ENCODE results near the gene NOXO1. TPM values are rescaled to one million over a fixed set of nuclear protein-coding genes. Genes with fewer than 3 reads are reported as not detected.

Gene NOXO1
- total and polyA plus RNA-seq, 9 of the 15 experiments (the other 6 are each of a cell fraction or from before 2014, with no cell fraction given), result not detected

DNA sequence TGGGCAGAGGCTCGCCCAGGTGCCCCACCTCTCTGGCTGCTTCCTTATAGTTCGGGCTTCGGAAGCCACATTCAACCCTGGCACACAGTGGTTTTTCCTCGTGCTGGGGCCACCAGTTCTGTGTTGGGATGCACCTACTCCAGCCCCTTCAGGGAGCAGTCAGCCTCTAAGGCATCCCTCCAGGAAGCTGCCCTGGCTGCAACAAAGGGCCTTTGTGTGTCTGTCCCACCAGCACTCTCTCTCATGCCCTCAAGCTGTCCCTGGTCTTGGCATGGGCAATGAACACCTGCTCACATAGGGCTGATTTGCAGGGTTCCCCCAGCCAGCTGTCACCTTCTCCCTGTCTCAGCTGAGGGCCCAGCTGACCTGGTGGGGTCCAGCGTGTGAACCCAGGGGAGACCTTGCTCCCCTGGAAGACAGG lies 754 bp upstream of the NOXO1 start:
- ATAC-seq (no peak), DNase-seq (ENCODE audit: extremely low read depth in 1 of 4, low spot score in 3 of 4) (no peak), FAIRE-seq (no peak)
- ChIA-PET CTCF (ENCODE audit: low intra/inter-chr PET ratio) (interaction anchor here (0.6 kb wide), 1 partner anchor 127 kb away, joined by 3 read pairs; no protein-coding TSS in a partner anchor), POLR2A (interaction anchor here (1.2 to 10.2 kb wide), 4 partner anchors 8 to 173 kb away, joined by 3 to 103 read pairs (median 10); partner anchors contain the start of genes RNF151, RPS2, TBL3 and TRAF7)
- Histone ChIP-seq H4K20me1 (replicated peaks; ENCODE audit: control insufficient read depth, insufficient read depth, low read length) (no peaks in the 10 kb centered on the region), H3K4me1 (replicated peaks in 1 of 2; ENCODE audit: control insufficient read depth in 2 of 2, insufficient read depth in 2 of 2, low read length in 2 of 2) (peaks cover 6 to 83% of the 10 kb centered on the region in 2 experiments; a peak in 4 of 5 replicates), H3K9me1 (ENCODE audit: control insufficient read depth, insufficient read depth, low read length) (no peaks in the 10 kb centered on the region), H3K27ac (ENCODE audit: extremely low read depth, low read depth, low read length) (no peak overlapping the region), H3K9ac (ENCODE audit: insufficient read depth in 1 of 2, low read depth in 2 of 2, low read length in 2 of 2) (0 out of 4 replicates have a peak overlapping the region, but pooled peaks of 1 of the 2 experiments have one; percentile 20), H3K9me3 (replicated peaks; ENCODE audit: control insufficient read depth, insufficient read depth, low read depth, low read length) (no peaks in the 10 kb centered on the region), H2AFZ (ENCODE audit: low read depth, low read length) (no peak overlapping the region), H3K4me2 (ENCODE audit: insufficient read depth, low read length) (no peak overlapping the region), H3K79me2 (ENCODE audit: control insufficient read depth, insufficient read depth, low read length) (peaks cover 16% of the 10 kb centered on the region), H3K4me3 (no peak overlapping the region), H3K27me3 (ENCODE audit: control insufficient read depth in 2 of 2, insufficient read depth in 2 of 2, low read length in 2 of 2) (no peaks in the 10 kb centered on the region), H3K36me3 (ENCODE audit: control insufficient read depth, insufficient read depth, low read length) (peaks cover 44% of the 10 kb centered on the region; the same call in 2 of the 3 replicates)
- 23% methylated on average over 5 of the region's 5 CpGs for WGBS (ENCODE audit: insufficient coverage, low coverage, missing lambda C conversion rate)
- intact Hi-C loops (cut with micrococcal nuclease), result no loop called here
- TF ChIP-seq FOXK1 (CRISPR knock-in tag; IDR thresholded peaks at IDR 0.05; ENCODE audit: borderline replicate concordance) (no peak), PKNOX1 (IDR thresholded peaks at IDR 0.05) (no peak), KDM4B (IDR thresholded peaks at IDR 0.05; ENCODE audit: borderline replicate concordance in 2 of 2, low read depth in 1 of 2) (no peak), RBM17 (IDR thresholded peaks at IDR 0.05; ENCODE audit: borderline replicate concordance, low read depth, low read length) (no peak), POLR2A (conservative IDR thresholded peaks at IDR 0.05) (peak; percentile 57), IRF9 (tag; IDR thresholded peaks at IDR 0.05) (no peak), ZFP1 (CRISPR knock-in tag; IDR thresholded peaks at IDR 0.05) (no peak), POLR2G (IDR thresholded peaks at IDR 0.05; ENCODE audit: low read depth, low read length) (peak; percentile 30; the same call in 1 of the 2 replicates), PPARD (CRISPR knock-in tag; IDR thresholded peaks at IDR 0.05) (no peak), CHD2 (IDR thresholded peaks at IDR 0.05; ENCODE audit: low read depth, low read length) (no peak), RBM14 (IDR thresholded peaks at IDR 0.05; ENCODE audit: borderline replicate concordance, insufficient read depth, low read depth, low read length) (no peak), RBM15 (IDR thresholded peaks at IDR 0.05; ENCODE audit: insufficient read depth, low read length) (no peak), SNRNP70 (optimal IDR thresholded peaks at IDR 0.05; ENCODE audit: low read depth, low read length) (peak; percentile 36), ZFPM2 (CRISPR knock-in tag; IDR thresholded peaks at IDR 0.05) (no peak), THRA (IDR thresholded peaks at IDR 0.05) (no peak), ETV5 (CRISPR knock-in tag; IDR thresholded peaks at IDR 0.05; ENCODE audit: low read depth) (no peak)
- no TSS peak for BruUV-seq (replicated peaks)
- in situ Hi-C loops (cut with MboI), result no loop called here

All from K562 (cell line).